ENCODE results near the gene TNFRSF4. TPM values are rescaled to one million over a fixed set of nuclear protein-coding genes. Genes with fewer than 3 reads are reported as not detected.

Gene TNFRSF4
- total RNA-seq, 1 experiment from 2014 or later, result 0.62 TPM

DNA sequence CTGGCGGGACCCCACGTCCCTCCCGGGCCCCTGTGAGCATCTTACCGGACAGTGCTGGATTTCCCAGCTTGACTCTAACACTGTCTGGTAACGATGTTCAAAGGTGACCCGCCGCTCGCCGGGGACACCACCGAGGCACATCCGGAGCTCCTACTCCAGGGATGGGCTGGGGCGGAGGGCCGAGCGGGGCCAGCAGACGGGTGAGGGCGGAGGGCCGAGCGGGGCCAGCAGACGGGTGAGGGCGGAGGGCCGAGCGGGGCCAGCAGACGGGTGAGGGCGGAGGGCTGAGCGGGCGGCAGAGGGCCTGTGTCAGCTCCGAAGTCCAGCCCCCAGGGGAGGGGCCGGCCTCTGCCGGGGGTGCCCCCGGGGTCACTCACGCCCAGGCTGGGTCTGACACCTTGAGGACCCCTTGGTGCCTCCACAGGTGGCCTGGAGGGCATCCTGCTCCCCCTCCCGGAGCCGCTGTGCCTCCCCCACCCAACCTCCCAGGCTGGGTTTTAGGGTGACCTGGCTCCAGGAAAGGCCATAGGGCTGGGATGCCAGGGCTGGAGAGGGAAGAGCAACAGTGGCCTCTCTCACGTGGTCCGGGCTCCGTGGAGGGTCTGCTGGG is 46.0 kb downstream of the TNFRSF4 start:
- TF ChIP-seq TCF7L2 (IDR thresholded peaks at IDR 0.05; ENCODE audit: low read depth, low read length), result no peak
- TF ChIP-seq POLR2AphosphoS5 (IDR thresholded peaks at IDR 0.05; ENCODE audit: low read depth, low read length), result no peak
- TF ChIP-seq, protein P1, sequence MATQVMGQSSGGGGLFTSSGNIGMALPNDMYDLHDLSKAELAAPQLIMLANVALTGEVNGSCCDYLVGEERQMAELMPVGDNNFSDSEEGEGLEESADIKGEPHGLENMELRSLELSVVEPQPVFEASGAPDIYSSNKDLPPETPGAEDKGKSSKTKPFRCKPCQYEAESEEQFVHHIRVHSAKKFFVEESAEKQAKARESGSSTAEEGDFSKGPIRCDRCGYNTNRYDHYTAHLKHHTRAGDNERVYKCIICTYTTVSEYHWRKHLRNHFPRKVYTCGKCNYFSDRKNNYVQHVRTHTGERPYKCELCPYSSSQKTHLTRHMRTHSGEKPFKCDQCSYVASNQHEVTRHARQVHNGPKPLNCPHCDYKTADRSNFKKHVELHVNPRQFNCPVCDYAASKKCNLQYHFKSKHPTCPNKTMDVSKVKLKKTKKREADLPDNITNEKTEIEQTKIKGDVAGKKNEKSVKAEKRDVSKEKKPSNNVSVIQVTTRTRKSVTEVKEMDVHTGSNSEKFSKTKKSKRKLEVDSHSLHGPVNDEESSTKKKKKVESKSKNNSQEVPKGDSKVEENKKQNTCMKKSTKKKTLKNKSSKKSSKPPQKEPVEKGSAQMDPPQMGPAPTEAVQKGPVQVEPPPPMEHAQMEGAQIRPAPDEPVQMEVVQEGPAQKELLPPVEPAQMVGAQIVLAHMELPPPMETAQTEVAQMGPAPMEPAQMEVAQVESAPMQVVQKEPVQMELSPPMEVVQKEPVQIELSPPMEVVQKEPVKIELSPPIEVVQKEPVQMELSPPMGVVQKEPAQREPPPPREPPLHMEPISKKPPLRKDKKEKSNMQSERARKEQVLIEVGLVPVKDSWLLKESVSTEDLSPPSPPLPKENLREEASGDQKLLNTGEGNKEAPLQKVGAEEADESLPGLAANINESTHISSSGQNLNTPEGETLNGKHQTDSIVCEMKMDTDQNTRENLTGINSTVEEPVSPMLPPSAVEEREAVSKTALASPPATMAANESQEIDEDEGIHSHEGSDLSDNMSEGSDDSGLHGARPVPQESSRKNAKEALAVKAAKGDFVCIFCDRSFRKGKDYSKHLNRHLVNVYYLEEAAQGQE (IDR thresholded peaks at IDR 0.05; ENCODE audit: insufficient read depth in 1 of 2, low read depth in 2 of 2, low read length in 1 of 2), result no peak
- TF ChIP-seq, protein P2, sequence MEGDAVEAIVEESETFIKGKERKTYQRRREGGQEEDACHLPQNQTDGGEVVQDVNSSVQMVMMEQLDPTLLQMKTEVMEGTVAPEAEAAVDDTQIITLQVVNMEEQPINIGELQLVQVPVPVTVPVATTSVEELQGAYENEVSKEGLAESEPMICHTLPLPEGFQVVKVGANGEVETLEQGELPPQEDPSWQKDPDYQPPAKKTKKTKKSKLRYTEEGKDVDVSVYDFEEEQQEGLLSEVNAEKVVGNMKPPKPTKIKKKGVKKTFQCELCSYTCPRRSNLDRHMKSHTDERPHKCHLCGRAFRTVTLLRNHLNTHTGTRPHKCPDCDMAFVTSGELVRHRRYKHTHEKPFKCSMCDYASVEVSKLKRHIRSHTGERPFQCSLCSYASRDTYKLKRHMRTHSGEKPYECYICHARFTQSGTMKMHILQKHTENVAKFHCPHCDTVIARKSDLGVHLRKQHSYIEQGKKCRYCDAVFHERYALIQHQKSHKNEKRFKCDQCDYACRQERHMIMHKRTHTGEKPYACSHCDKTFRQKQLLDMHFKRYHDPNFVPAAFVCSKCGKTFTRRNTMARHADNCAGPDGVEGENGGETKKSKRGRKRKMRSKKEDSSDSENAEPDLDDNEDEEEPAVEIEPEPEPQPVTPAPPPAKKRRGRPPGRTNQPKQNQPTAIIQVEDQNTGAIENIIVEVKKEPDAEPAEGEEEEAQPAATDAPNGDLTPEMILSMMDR (IDR thresholded peaks at IDR 0.05), result no peak
- no peak for TF ChIP-seq SIN3A (IDR thresholded peaks at IDR 0.05; ENCODE audit: borderline replicate concordance, insufficient read depth, low read depth, low read length)
- no peaks in the 10 kb centered on the region for H3K27me3 ChIP-seq (ENCODE audit: control insufficient read depth, insufficient read depth, low read length)
- no peaks in the 10 kb centered on the region for H3K4me1 ChIP-seq (ENCODE audit: control insufficient read depth, insufficient read depth, low read length)
- intact Hi-C loops (cut with micrococcal nuclease; ENCODE audit: unreplicated experiment) (no loop called here), in situ Hi-C loops (cut with HindIII; ENCODE audit: low pct_unique_long_range_greater_than_20kb, low sequenced_read_pairs) (no loop called here)
- DNase-seq (ENCODE audit: low read depth, low spot score) (no peak), ATAC-seq (no peak)
- H3K4me3 ChIP-seq (ENCODE audit: low read depth in 2 of 2, low read length in 2 of 2), result no peak overlapping the region
- H3K9me3 ChIP-seq (ENCODE audit: control insufficient read depth, insufficient read depth, low read depth, low read length), result no peaks in the 10 kb centered on the region
- BruUV-seq (replicated peaks), result no TSS peak
- ChIA-PET POLR2A (no interaction called here), CTCF (no interaction called here)
- H3K36me3 ChIP-seq (ENCODE audit: control insufficient read depth, insufficient read depth, low read length), result no peaks in the 10 kb centered on the region
- H3K27ac ChIP-seq (ENCODE audit: low read length), result no peak overlapping the region

GRCh38 chr1:1167398-1167821 is 46.5 kb downstream of the TNFRSF4 start:
- no peak overlapping the region for H3K27ac ChIP-seq (ENCODE audit: low read length)
- no peaks in the 10 kb centered on the region for H3K27me3 ChIP-seq (ENCODE audit: control insufficient read depth, insufficient read depth, low read length)
- H3K36me3 ChIP-seq (ENCODE audit: control insufficient read depth, insufficient read depth, low read length), result no peaks in the 10 kb centered on the region
- POLR2A ChIA-PET, result no interaction called here
- in situ Hi-C loops (cut with HindIII; ENCODE audit: low pct_unique_long_range_greater_than_20kb, low sequenced_read_pairs) (no loop called here), intact Hi-C loops (cut with micrococcal nuclease; ENCODE audit: unreplicated experiment) (no loop called here)
- no peak overlapping the region for H3K4me3 ChIP-seq (ENCODE audit: low read depth in 2 of 2, low read length in 2 of 2)
- TF ChIP-seq SIN3A (IDR thresholded peaks at IDR 0.05; ENCODE audit: borderline replicate concordance, insufficient read depth, low read depth, low read length) (no peak), TCF7L2 (IDR thresholded peaks at IDR 0.05; ENCODE audit: low read depth, low read length) (no peak), POLR2AphosphoS5 (IDR thresholded peaks at IDR 0.05; ENCODE audit: low read depth, low read length) (no peak)
- TF ChIP-seq, protein P2 (IDR thresholded peaks at IDR 0.05), result no peak
- TF ChIP-seq, protein P1 (IDR thresholded peaks at IDR 0.05; ENCODE audit: insufficient read depth in 1 of 2, low read depth in 2 of 2, low read length in 1 of 2), result no peak
- no peak for ATAC-seq
- no peak for DNase-seq (ENCODE audit: low read depth, low spot score)
- no peaks in the 10 kb centered on the region for H3K9me3 ChIP-seq (ENCODE audit: control insufficient read depth, insufficient read depth, low read depth, low read length)
- CTCF ChIA-PET, result no interaction called here
- H3K4me1 ChIP-seq (ENCODE audit: control insufficient read depth, insufficient read depth, low read length), result no peaks in the 10 kb centered on the region
- BruUV-seq (replicated peaks), result no TSS peak

Measured in Panc1 (cell line).